Pancreas (tissue), 10 donors: ENCODE results near the gene SLIT3. TPM values are rescaled to one million over a fixed set of nuclear protein-coding genes. Genes with fewer than 3 reads are reported as not detected.

Source experiments
- ATAC-seq, 4 donors: fragments of 200-7000 bp; cut with Tn5 transposase; one replicate each; pipeline versions ENCODE4 v1.8.0 to v1.9.1; 2020; ENCODE audit warnings: mild to moderate bottlenecking in 4 of 4, moderate library complexity in 4 of 4
- DNase-seq, 6 donors: peaks; one replicate each; pipeline ENCODE4 v3.0.0-alpha.2; 2020
- FAIRE-seq: peaks from 2 replicates; lab custom pipeline; 2012; peaks lifted over from hg19 to GRCh38; lab: Jason Lieb, UNC
- H3K27ac ChIP-seq, 4 donors: fragments of 200-600 bp; sonication (generic); 1 replicate in 3 of 4; 2 replicates in 1 of 4; pipeline versions ENCODE4 v1.5.0 to v1.8.0; 2020
- H3K27me3 ChIP-seq, 4 donors: fragments of 200-600 bp; one replicate each; pipeline ENCODE4 v1.8.0; 2021
- H3K36me3 ChIP-seq, 3 donors: fragments of 200-600 bp; sonication (generic) in 1 of 3; one replicate each; pipeline versions ENCODE4 v1.5.0 to v1.8.0; 2020 to 2021
- H3K4me1 ChIP-seq, 3 donors: fragments of 200-600 bp; one replicate each; pipeline ENCODE4 v1.8.0; 2021
- H3K4me3 ChIP-seq, 4 donors: fragments of 200-600 bp; sonication (generic) in 2 of 4; one replicate each; pipeline versions ENCODE4 v1.5.0 to v1.8.0; 2020 to 2021
- H3K9me3 ChIP-seq, 4 donors: fragments of 200-600 bp; one replicate each; pipeline ENCODE4 v1.8.0; 2021
- WGBS, 2 donors: extraction: QIAGEN DNeasy Blood & Tissue Kit; methylation state at CpG; one replicate each; pipeline ENCODE4 v1.1.7; 2013; 5-methylcytosine and 5-hydroxymethylcytosine counted together
- intact Hi-C, 3 donors: fragments of 100-400 bp; cut with DNase I; formaldehyde crosslinking; loops; one replicate each; pipeline versions ENCODE4 v1.11.1 to v1.14.2; 2022
- polyA plus RNA-seq, 2 donors: library from polyadenylated mRNA; stranded (reverse); fragments of 200-250 nt; gene quantifications; one replicate each; pipeline ENCODE4 v1.2.3, GENCODE V29; 2013
- total RNA-seq, 6 donors: library from RNA; stranded (reverse); fragmentation: NEBNext Ultra II Directional in 4 of 6; extraction: Animal tissue kit (Norgen Biotek cat#: 25700) in 4 of 6; gene quantifications; one replicate each; pipeline versions ENCODE4 v1.2.1 to v1.2.4, GENCODE V29; 2021 to 2023
- TF ChIP-seq, protein P1 (sequence below), 4 donors: fragments of 200-600 bp; sonication (generic) in 3 of 4; IDR thresholded peaks; one replicate each; pipeline versions ENCODE4 v1.5.0 to v1.8.0; 2021; ENCODE audit warnings: antibody characterized with exemption in 4 of 4
- donor health status: healthy with polysubstance abuse.
- donor health status: DM: no; HTN: no; CAD: no; lungs with moderate emphysema.
- donor health status: DM: no; HTN: no; CAD: no.
- donor health status: control.
- donor health status: control.
- donor health status: Bipolar disorder and iron deficiency.
- donor health status: DM: yes; HTN: yes; CAD: no.
- donor health status: DM: no; HTN: no; CAD: no.
- donor health status: DM: no; HTN: no; CAD: no.
- donor health status: DM: yes; HTN: yes; CAD: no.

Gene SLIT3
- total and polyA plus RNA-seq, 8 donors, result 1.1 to 11.4 (median 2.1) TPM

DNA sequence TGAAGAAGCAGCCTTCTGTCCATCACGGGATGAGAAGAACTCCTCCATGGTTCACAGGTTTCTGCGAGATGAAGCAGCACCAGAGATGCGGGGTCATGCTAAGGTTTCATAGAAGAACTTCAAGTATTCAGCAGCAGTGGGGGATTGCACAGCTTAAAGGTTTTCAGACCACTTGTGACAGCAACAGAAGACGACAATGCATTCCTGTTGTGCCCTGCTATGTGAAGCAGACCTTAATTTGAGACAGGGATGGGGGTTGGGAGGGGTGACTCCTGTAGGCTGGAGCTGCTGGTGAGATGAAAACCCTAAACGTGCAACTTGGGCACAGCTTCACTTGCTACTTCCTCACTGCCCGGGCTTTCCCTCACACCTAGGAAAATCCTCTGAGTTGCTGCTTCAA, 256.0 kb downstream of the SLIT3 start:
- intact Hi-C loops, result no loop called here
- TF ChIP-seq, protein P1, sequence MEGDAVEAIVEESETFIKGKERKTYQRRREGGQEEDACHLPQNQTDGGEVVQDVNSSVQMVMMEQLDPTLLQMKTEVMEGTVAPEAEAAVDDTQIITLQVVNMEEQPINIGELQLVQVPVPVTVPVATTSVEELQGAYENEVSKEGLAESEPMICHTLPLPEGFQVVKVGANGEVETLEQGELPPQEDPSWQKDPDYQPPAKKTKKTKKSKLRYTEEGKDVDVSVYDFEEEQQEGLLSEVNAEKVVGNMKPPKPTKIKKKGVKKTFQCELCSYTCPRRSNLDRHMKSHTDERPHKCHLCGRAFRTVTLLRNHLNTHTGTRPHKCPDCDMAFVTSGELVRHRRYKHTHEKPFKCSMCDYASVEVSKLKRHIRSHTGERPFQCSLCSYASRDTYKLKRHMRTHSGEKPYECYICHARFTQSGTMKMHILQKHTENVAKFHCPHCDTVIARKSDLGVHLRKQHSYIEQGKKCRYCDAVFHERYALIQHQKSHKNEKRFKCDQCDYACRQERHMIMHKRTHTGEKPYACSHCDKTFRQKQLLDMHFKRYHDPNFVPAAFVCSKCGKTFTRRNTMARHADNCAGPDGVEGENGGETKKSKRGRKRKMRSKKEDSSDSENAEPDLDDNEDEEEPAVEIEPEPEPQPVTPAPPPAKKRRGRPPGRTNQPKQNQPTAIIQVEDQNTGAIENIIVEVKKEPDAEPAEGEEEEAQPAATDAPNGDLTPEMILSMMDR (IDR thresholded peaks at IDR 0.05), result no peak
- ATAC-seq (no peak), DNase-seq (no peak), FAIRE-seq (no peak)
- Histone ChIP-seq H3K36me3 (no peaks in the 10 kb centered on the region), H3K27me3 (no peaks in the 10 kb centered on the region), H3K27ac (no peak overlapping the region), H3K4me3 (no peak overlapping the region), H3K4me1 (no peaks in the 10 kb centered on the region), H3K9me3 (no peaks in the 10 kb centered on the region)
- 62 to 64% methylated on average over 6 of the region's 6 CpGs for WGBS, 2 donors

DNA sequence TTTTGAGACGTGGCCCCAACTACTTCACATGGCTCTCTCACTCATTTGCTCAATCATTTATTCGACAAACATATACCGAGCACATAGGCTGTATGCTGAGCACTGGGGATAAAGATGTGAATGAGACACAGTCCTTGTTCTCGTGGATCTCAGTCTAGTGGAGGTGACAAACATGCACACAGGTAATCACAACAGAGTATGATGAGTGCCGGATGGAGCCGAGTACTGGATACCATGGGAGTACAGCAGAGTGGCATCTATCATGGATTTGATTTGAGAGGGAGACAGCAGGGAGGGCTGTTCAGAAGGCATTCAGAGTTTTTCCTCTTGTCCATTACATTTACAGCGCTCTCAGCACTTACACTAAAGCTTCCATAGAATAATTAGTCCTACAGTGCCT, 259.8 kb downstream of the SLIT3 start:
- FAIRE-seq, result no peak
- TF ChIP-seq, protein P1 (IDR thresholded peaks at IDR 0.05), result no peak
- H3K27me3 ChIP-seq, result no peaks in the 10 kb centered on the region

DNA sequence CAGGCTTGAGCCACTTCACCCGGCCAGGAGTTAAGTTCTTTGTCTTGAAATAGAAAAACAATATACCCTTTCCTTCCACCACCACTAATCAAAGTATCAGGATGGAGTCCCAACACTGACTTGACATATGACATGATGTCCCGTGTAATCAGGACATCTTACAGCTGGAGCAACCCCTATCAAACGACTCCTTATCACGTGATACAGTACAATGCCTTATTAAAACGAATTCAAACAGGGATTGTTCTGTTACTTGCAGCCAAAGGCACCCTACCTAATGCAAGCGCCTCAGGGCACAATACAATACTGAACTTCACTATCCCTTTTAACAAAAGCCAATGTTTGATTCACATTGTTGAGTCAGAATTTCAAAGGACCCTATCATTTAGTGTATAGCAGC, 261.3 kb downstream of the SLIT3 start:
- WGBS, 2 donors, result 51 to 64% methylated on average over 6 of the region's 6 CpGs
- Histone ChIP-seq H3K4me1 (no peaks in the 10 kb centered on the region), H3K9me3 (no peaks in the 10 kb centered on the region), H3K36me3 (no peaks in the 10 kb centered on the region), H3K27me3 (no peaks in the 10 kb centered on the region), H3K27ac (no peak overlapping the region), H3K4me3 (no peak overlapping the region)
- ATAC-seq (no peak), DNase-seq (no peak), FAIRE-seq (no peak)
- TF ChIP-seq, protein P1 (IDR thresholded peaks at IDR 0.05), result no peak
- intact Hi-C loops, result no loop called here

More for the DNA sequence above, 259.8 kb downstream of the SLIT3 start:
- Histone ChIP-seq H3K4me3 (no peak overlapping the region), H3K9me3 (no peaks in the 10 kb centered on the region), H3K27ac (no peak overlapping the region), H3K4me1 (no peaks in the 10 kb centered on the region), H3K36me3 (no peaks in the 10 kb centered on the region)
- intact Hi-C loops, result no loop called here
- WGBS, 2 donors, result 77 to 85% methylated on average over 7 of the region's 7 CpGs
- DNase-seq, result no peak
- ATAC-seq, result no peak

DNA sequence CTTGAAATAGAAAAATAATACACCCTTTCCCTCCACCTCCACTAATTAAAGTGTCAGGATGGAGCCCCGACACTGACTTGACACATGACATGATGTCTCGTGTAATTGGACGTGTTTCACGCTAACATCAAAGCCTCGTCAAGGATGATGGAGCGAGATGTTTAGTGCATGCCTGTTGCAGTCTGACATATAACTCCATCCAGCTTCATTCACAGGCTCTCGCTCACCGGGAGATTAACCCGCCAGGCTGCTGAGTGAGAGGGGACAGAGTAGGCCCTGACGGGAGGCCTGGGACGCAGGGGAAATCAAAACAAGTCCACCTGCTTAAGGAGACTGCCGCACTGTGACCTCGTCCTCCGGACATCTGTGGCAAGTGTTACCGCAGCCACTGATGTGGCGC, 263.5 kb downstream of the SLIT3 start:
- Histone ChIP-seq H3K4me3 (no peak overlapping the region), H3K4me1 (no peaks in the 10 kb centered on the region), H3K9me3 (no peaks in the 10 kb centered on the region), H3K27me3 (no peaks in the 10 kb centered on the region), H3K27ac (no peak overlapping the region), H3K36me3 (no peaks in the 10 kb centered on the region)
- ATAC-seq (no peak), DNase-seq (no peak), FAIRE-seq (no peak)
- WGBS, 2 donors, result 66 to 79% methylated on average over 16 of the region's 16 CpGs
- intact Hi-C loops, result no loop called here
- TF ChIP-seq, protein P1 (IDR thresholded peaks at IDR 0.05), result no peak

DNA sequence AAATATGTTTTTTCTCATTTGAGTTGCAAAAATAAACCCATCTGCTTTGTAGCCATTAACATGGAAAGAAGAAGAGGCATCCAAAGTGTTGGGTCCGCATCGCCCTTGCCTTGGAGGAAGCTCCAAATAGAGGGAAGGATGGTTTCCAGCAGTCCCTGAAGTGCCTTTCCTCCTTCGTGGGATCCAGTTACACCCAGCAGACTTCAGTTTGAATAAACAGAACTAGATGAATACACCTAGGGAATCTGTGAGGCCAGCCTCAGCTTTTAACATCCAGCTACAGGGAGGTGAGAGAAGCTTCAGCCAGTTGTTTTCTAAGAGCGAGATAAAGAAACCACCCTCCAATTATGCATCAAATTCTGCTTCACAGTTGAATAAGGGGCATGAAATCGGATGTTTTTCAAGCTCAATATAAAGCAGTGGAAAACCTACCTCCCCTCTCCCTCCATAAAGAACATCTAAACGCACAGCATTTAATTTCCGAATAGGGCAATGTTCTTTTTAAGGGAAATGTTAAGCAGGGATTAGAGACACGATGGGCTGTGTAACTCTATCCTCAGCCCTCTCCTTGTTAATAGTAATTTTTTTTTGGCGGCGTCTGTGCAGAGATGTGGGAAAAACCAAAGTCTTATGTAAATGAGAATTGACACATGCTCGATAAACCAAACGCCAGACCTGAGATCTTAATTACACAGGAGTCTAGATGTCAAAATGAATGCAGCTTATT, 264.7 kb downstream of the SLIT3 start:
- no peak for DNase-seq
- Histone ChIP-seq H3K27me3 (no peaks in the 10 kb centered on the region), H3K4me3 (no peak overlapping the region), H3K36me3 (no peaks in the 10 kb centered on the region), H3K9me3 (no peaks in the 10 kb centered on the region), H3K27ac (no peak overlapping the region), H3K4me1 (no peaks in the 10 kb centered on the region)
- intact Hi-C loops, result no loop called here
- 59 to 63% methylated on average over 12 of the region's 12 CpGs for WGBS, 2 donors
- ATAC-seq, result no peak
- TF ChIP-seq, protein P1 (IDR thresholded peaks at IDR 0.05), result no peak
- no peak for FAIRE-seq
